Fibroblast of skin of left biceps (primary cell): ENCODE results near the gene WFS1.
A peak's percentile ranks its signal among the peaks of the same experiment; 100 is the strongest.

Experiments used
- DNase-seq, 2 experiments: peaks; one replicate each; pipeline ENCODE4 v3.0.0-alpha.2; 2013; ENCODE audit warnings: low read depth in 2 of 2

WFS1 gene

GRCh38 chr4:6259886-6260285, 9.8 kb upstream of the WFS1 start:
- no peak for DNase-seq

GRCh38 chr4:6262176-6262575, 7.5 kb upstream of the WFS1 start:
- DNase-seq: no peak

GRCh38 chr4:6262847-6263487, 6.7 kb upstream of the WFS1 start:
- DNase-seq: no peak

GRCh38 chr4:6263526-6264224, 6.0 kb upstream of the WFS1 start:
- no peak for DNase-seq

GRCh38 chr4:6264225-6264540, 5.5 kb upstream of the WFS1 start:
- no peak for DNase-seq

GRCh38 chr4:6265546-6265945, 4.1 kb upstream of the WFS1 start:
- DNase-seq: no peak

GRCh38 chr4:6267573-6267972, 2.1 kb upstream of the WFS1 start:
- DNase-seq: no peak

GRCh38 chr4:6268650-6269615, 717 bp upstream of the WFS1 start:
- no peak for DNase-seq

GRCh38 chr4:6270636-6271121, 1.0 kb downstream of the WFS1 start:
- no peak for DNase-seq

- DNase-seq: no peak
Observed at GRCh38 chr4:6271206-6271605, 1.6 kb downstream of the WFS1 start.

GRCh38 chr4:6271701-6272465, 2.2 kb downstream of the WFS1 start:
- no peak for DNase-seq

- DNase-seq: peak; percentile 13 to 29
Observed at GRCh38 chr4:6272863-6273660, 3.4 kb downstream of the WFS1 start.

GRCh38 chr4:6273661-6273990, 4.0 kb downstream of the WFS1 start:
- DNase-seq: no peak

- DNase-seq: no peak
Observed at GRCh38 chr4:6275351-6275750, 5.7 kb downstream of the WFS1 start.

GRCh38 chr4:6275898-6276806, 6.5 kb downstream of the WFS1 start:
- no peak for DNase-seq

GRCh38 chr4:6277139-6277802, 7.6 kb downstream of the WFS1 start:
- DNase-seq: no peak

- DNase-seq: no peak
Observed at GRCh38 chr4:6277935-6278800, 8.5 kb downstream of the WFS1 start.

- no peak for DNase-seq
Observed at GRCh38 chr4:6278801-6279197, 9.1 kb downstream of the WFS1 start.
